ENCODE results near the gene TPCN2. TPM values are rescaled to one million over a fixed set of nuclear protein-coding genes. Genes with fewer than 3 reads are reported as not detected.

TPCN2 gene
- total and polyA plus RNA-seq, 4 donors: 6.4 to 20.8 (median 12.1) TPM

- Histone ChIP-seq H3K4me3 (ENCODE audit: low read depth in 1 of 3, low read length in 3 of 3) (no peak overlapping the region), H3K36me3 (ENCODE audit: control insufficient read depth in 4 of 4, insufficient read depth in 3 of 4, low read depth in 1 of 4, low read length in 3 of 4) (peaks cover 0 to 15% (median 8%) of the 10 kb centered on the region in 4 donors), H3K4me1 (ENCODE audit: control insufficient read depth in 4 of 4, insufficient read depth in 4 of 4, low read length in 3 of 4) (no peaks in the 10 kb centered on the region), H3K27ac (ENCODE audit: low read depth in 1 of 2, low read length in 2 of 2) (no peak overlapping the region), H3K9ac (ENCODE audit: low read depth in 1 of 2, low read length in 2 of 2) (no peak overlapping the region), H3K9me3 (ENCODE audit: control insufficient read depth in 4 of 4, low read length in 3 of 4) (no peaks in the 10 kb centered on the region), H3K27me3 (ENCODE audit: control insufficient read depth in 4 of 4, insufficient read depth in 4 of 4, low read length in 3 of 4) (no peaks in the 10 kb centered on the region)
- TF ChIP-seq FOXA2 (IDR thresholded peaks at IDR 0.05): no peak
- TF ChIP-seq REST (IDR thresholded peaks at IDR 0.05): no peak
- TF ChIP-seq, protein P1, sequence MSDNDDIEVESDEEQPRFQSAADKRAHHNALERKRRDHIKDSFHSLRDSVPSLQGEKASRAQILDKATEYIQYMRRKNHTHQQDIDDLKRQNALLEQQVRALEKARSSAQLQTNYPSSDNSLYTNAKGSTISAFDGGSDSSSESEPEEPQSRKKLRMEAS (IDR thresholded peaks at IDR 0.05): no peak
- no peak for TF ChIP-seq RXRA (IDR thresholded peaks at IDR 0.05)
- no peak for TF ChIP-seq FOXA1 (IDR thresholded peaks at IDR 0.05)
- 67% methylated on average over 16 of the region's 16 CpGs for WGBS
- no peak for DNase-seq (ENCODE audit: low spot score)
Observed at GRCh38 chr11:69094111-69094914, 45.6 kb downstream of the TPCN2 start.

- WGBS: 84% methylated on average over 10 of the region's 10 CpGs
- TF ChIP-seq HNF4G (IDR thresholded peaks at IDR 0.05) (no peak), JUND (IDR thresholded peaks at IDR 0.05) (no peak), YY1 (IDR thresholded peaks at IDR 0.05) (no peak), TAF1 (conservative IDR thresholded peaks at IDR 0.05) (no peak), RAD21 (IDR thresholded peaks at IDR 0.05) (no peak), FOXA2 (IDR thresholded peaks at IDR 0.05) (no peak), REST (IDR thresholded peaks at IDR 0.05) (no peak), RXRA (IDR thresholded peaks at IDR 0.05) (no peak), EGR1 (IDR thresholded peaks at IDR 0.05; ENCODE audit: low read depth in 2 of 2) (no peak), NR2F2 (IDR thresholded peaks at IDR 0.05) (no peak), ZBTB33 (IDR thresholded peaks at IDR 0.05) (no peak), FOXA1 (IDR thresholded peaks at IDR 0.05) (no peak), HNF4A (conservative IDR thresholded peaks at IDR 0.05) (no peak)
- TF ChIP-seq, protein P1 (IDR thresholded peaks at IDR 0.05): no peak
- TF ChIP-seq, protein P2, sequence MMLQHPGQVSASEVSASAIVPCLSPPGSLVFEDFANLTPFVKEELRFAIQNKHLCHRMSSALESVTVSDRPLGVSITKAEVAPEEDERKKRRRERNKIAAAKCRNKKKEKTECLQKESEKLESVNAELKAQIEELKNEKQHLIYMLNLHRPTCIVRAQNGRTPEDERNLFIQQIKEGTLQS (IDR thresholded peaks at IDR 0.05): no peak
- Histone ChIP-seq H3K4me1 (ENCODE audit: control insufficient read depth in 4 of 4, insufficient read depth in 4 of 4, low read length in 3 of 4) (no peaks in the 10 kb centered on the region), H3K4me3 (ENCODE audit: low read depth in 1 of 3, low read length in 3 of 3) (no peak overlapping the region), H3K27ac (ENCODE audit: low read depth in 1 of 2, low read length in 2 of 2) (no peak overlapping the region), H3K9ac (ENCODE audit: low read depth in 1 of 2, low read length in 2 of 2) (no peak overlapping the region), H3K9me3 (ENCODE audit: control insufficient read depth in 4 of 4, low read length in 3 of 4) (no peaks in the 10 kb centered on the region), H3K27me3 (ENCODE audit: control insufficient read depth in 4 of 4, insufficient read depth in 4 of 4, low read length in 3 of 4) (no peaks in the 10 kb centered on the region), H3K36me3 (ENCODE audit: control insufficient read depth in 4 of 4, insufficient read depth in 3 of 4, low read depth in 1 of 4, low read length in 3 of 4) (peaks cover 0 to 11% (median 8%) of the 10 kb centered on the region in 4 donors)
- no peak for DNase-seq (ENCODE audit: low spot score)
Observed at GRCh38 chr11:69094915-69095290, 46.2 kb downstream of the TPCN2 start.
